Fibroblast of the conjunctiva (primary cell): Measurements from ENCODE around the gene RNF217.

Experiments used
- DNase-seq: peaks from one replicate; pipeline ENCODE4 v3.0.0-alpha.2; 2010; ENCODE audit warnings: low read depth

Gene RNF217

GRCh38 chr6:125099211-125100073 is 137.2 kb downstream of the RNF217 start:
- DNase-seq: peak; percentile 26

- DNase-seq: no peak
These were observed 137.9 kb downstream of the RNF217 start for GRCh38 chr6:125100074-125100652.

- DNase-seq: no peak
These were observed 138.9 kb downstream of the RNF217 start for GRCh38 chr6:125101128-125101527.

- DNase-seq: no peak
These were observed 139.4 kb downstream of the RNF217 start for GRCh38 chr6:125101631-125102030.

- no peak for DNase-seq
These were observed 140.2 kb downstream of the RNF217 start for GRCh38 chr6:125102411-125102810.

- DNase-seq: peak; percentile 59
These were observed 140.7 kb downstream of the RNF217 start for GRCh38 chr6:125102891-125103290.

- no peak for DNase-seq
These were observed 142.2 kb downstream of the RNF217 start for GRCh38 chr6:125104425-125104824.

GRCh38 chr6:125107048-125107447 is 144.8 kb downstream of the RNF217 start:
- no peak for DNase-seq

- no peak for DNase-seq
These were observed 145.7 kb downstream of the RNF217 start for GRCh38 chr6:125107896-125108295.

- no peak for DNase-seq
These were observed 147.8 kb downstream of the RNF217 start for GRCh38 chr6:125110056-125110455.

GRCh38 chr6:125111219-125111983 is 149.2 kb downstream of the RNF217 start:
- DNase-seq: no peak

- no peak for DNase-seq
These were observed 150.7 kb downstream of the RNF217 start for GRCh38 chr6:125112934-125113333.

- peak; percentile 34 for DNase-seq
These were observed 152.1 kb downstream of the RNF217 start for GRCh38 chr6:125114248-125114858.

GRCh38 chr6:125116170-125116569 is 153.9 kb downstream of the RNF217 start:
- DNase-seq: no peak

- no peak for DNase-seq
These were observed 154.5 kb downstream of the RNF217 start for GRCh38 chr6:125116710-125117109.

GRCh38 chr6:125117818-125118217 is 155.6 kb downstream of the RNF217 start:
- DNase-seq: no peak

- DNase-seq: no peak
These were observed 157.9 kb downstream of the RNF217 start for GRCh38 chr6:125120054-125120590.

GRCh38 chr6:125121894-125122293 is 159.7 kb downstream of the RNF217 start:
- no peak for DNase-seq

GRCh38 chr6:125123051-125123450 is 160.8 kb downstream of the RNF217 start:
- DNase-seq: no peak

GRCh38 chr6:125123468-125124048 is 161.3 kb downstream of the RNF217 start:
- no peak for DNase-seq

- no peak for DNase-seq
These were observed 161.9 kb downstream of the RNF217 start for GRCh38 chr6:125124049-125124669.
